GM12875 (cell line): Measurements from ENCODE around the gene RNF111.
"Not testable (repeated sequence)": the region's sequence is repeated elsewhere in the genome, so short reads cannot be mapped to it uniquely, and the experiment has no call there.

ENCODE experiments used
- H3K4me3 ChIP-seq: one replicate; pipeline ENCODE4 v1.5.1; 2011; ENCODE audit warnings: low read depth, low read length, control low read depth
- TF ChIP-seq, protein P1 (sequence below): IDR thresholded peaks from 2 replicates; pipeline ENCODE4 v1.5.1; 2011; ENCODE audit warnings: low read depth, mild to moderate bottlenecking, control low read depth, inconsistent platforms, low read length, moderate library complexity, borderline replicate concordance; ENCODE audit not compliant: insufficient read depth

The RNF111 gene

DNA sequence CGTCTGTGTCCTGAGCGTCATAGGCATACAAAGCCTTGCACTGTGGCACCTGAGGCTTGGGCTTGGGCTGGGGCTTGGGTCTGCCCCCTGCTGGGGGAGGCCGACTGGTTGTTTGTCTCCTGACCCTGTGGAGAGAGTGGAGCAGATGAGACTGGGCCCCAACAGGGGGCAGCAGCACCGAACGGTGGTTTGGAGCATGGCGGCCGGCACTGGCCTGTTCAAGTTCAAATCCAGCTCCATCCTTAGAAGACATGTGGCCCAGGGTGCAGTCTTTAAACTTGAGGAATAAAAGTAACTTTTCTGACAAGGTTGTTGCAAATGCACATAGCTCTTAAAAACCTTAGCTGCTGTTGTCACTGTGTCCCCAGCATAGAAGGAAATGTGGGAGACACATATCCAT lies 150.8 kb downstream of the RNF111 start:
- H3K4me3 ChIP-seq, result no peak overlapping the region
- TF ChIP-seq, protein P1, sequence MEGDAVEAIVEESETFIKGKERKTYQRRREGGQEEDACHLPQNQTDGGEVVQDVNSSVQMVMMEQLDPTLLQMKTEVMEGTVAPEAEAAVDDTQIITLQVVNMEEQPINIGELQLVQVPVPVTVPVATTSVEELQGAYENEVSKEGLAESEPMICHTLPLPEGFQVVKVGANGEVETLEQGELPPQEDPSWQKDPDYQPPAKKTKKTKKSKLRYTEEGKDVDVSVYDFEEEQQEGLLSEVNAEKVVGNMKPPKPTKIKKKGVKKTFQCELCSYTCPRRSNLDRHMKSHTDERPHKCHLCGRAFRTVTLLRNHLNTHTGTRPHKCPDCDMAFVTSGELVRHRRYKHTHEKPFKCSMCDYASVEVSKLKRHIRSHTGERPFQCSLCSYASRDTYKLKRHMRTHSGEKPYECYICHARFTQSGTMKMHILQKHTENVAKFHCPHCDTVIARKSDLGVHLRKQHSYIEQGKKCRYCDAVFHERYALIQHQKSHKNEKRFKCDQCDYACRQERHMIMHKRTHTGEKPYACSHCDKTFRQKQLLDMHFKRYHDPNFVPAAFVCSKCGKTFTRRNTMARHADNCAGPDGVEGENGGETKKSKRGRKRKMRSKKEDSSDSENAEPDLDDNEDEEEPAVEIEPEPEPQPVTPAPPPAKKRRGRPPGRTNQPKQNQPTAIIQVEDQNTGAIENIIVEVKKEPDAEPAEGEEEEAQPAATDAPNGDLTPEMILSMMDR, result peak; percentile 90

DNA sequence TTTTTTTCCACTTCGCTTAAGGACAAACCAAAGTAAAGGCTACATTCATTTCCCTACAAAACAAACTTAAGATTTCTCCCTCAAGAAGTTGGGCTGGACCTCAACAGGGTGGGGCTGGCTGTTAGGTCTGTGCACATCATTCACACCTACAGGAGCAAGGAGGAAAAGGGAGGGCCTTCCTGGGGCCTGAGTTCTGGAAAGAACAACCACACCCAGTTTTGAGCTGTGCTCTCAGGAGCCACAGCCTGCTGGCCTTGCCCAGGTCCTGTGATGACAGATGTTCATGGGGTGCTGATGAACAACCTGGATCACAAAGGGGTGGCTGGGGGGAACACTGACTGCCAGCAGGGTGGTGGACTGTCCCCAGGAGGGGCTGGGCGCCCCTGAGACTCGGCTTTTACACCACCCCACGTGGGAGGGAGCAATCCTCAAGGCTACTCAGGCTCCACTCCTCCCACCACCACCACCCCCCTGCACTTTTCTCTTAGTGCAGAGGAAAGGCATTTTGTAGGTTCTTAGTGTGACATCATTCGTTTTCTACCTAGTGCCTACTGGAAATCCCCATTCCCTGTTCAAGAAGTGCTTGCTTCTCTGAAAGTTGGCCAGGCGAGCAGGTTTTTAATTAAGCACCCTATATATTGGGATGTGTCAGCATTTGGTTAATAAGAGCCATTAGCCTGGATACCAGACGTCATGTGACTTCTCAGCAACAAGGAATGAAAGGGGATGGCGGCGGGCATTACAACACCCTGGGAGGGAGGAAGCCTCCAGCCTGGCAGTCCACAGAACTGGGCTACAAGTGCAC lies 153.2 kb downstream of the RNF111 start:
- H3K4me3 ChIP-seq, result no peak overlapping the region
- TF ChIP-seq, protein P1, result no peak

DNA sequence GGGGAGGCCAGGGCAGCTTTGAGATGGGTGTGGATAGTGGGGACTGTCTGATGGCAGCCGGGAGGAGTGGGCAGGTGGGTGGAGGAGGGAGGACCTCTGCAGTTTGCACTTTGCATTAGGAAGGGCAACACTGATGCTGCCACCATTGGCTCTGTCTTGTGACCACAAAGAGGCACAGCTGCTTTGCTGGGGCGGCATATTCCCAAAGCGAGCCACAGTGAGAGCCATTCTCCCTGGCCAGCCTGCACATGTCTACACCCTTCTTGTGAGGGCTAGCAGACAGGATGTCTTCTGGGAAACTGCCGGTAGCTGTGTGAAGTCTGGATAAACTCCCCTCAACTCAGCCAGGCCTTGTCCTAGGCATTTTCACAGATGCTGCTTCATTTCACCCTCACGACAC lies 155.8 kb downstream of the RNF111 start:
- TF ChIP-seq, protein P1, result no peak
- H3K4me3 ChIP-seq, result no peak overlapping the region

DNA sequence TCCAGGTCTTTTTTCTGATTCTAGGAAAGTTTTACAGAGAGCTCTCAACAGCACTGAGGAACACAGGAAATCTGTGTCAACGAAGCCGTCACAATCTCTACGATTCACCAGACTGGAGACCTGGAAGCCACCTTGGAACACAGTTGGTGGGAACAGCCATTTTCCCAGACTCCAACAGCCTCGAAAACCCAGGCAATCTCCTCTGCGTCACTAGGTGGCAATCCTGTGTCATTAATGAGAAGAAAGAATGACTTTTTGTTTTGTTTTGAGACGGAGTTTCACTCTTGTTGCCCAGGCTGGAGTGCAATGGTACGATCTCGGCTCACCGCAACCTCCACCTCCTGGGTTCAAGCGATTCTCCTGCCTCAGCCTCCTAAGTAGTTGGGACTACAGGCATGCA lies 157.1 kb downstream of the RNF111 start:
- not testable (repeated sequence) for H3K4me3 ChIP-seq
